H9 (cell line): Measurements from ENCODE around the gene TBPL1. TPM values are rescaled to one million over a fixed set of nuclear protein-coding genes. Genes with fewer than 3 reads are reported as not detected.

Source experiments
- DNase-seq: peaks from one replicate; pipeline ENCODE4 v3.0.0-alpha.2; 2017
- H2AFZ ChIP-seq: one replicate; pipeline ENCODE4 v1.6.1; 2013; ENCODE audit warnings: mild to moderate bottlenecking, low read length, control low read depth, moderate library complexity
- H2AK5ac ChIP-seq: 2 replicates; pipeline ENCODE4 v1.6.1; 2013; ENCODE audit warnings: low read length, control low read depth, mixed read lengths; ENCODE audit not compliant: insufficient read length
- H2BK120ac ChIP-seq: one replicate; pipeline ENCODE4 v1.6.1; 2013; ENCODE audit warnings: low read depth, mild to moderate bottlenecking, low read length, control low read depth, inconsistent platforms; ENCODE audit not compliant: poor library complexity, severe bottlenecking
- H2BK12ac ChIP-seq: 2 replicates; pipeline ENCODE4 v1.6.1; 2013; ENCODE audit warnings: low read length, control low read depth, mixed read lengths, low read depth; ENCODE audit not compliant: insufficient read length
- H2BK15ac ChIP-seq: 2 replicates; pipeline ENCODE4 v1.6.1; 2013; ENCODE audit warnings: low read depth, low read length, control low read depth
- H2BK20ac ChIP-seq: one replicate; pipeline ENCODE4 v1.6.1; 2013; ENCODE audit warnings: low read depth, mild to moderate bottlenecking, low read length, control low read depth, inconsistent platforms; ENCODE audit not compliant: poor library complexity, severe bottlenecking
- H2BK5ac ChIP-seq: 2 replicates; pipeline ENCODE4 v1.6.1; 2013; ENCODE audit warnings: low read length, control low read depth, mixed read lengths; ENCODE audit not compliant: insufficient read length
- H3K14ac ChIP-seq: 2 replicates; pipeline ENCODE4 v1.6.1; 2013; ENCODE audit warnings: low read length, control low read depth; ENCODE audit not compliant: insufficient read depth
- H3K18ac ChIP-seq: 2 replicates; pipeline ENCODE4 v1.6.1; 2013; ENCODE audit warnings: low read depth, mild to moderate bottlenecking, mixed read lengths, low read length, control low read depth; ENCODE audit not compliant: insufficient read length
- H3K23ac ChIP-seq: 2 replicates; pipeline ENCODE4 v1.6.1; 2013; ENCODE audit warnings: low read length, control low read depth, mixed read lengths, low read depth; ENCODE audit not compliant: insufficient read length
- H3K23me2 ChIP-seq: 2 replicates; pipeline ENCODE4 v1.6.1; 2013; ENCODE audit warnings: low read depth, mild to moderate bottlenecking, mixed read lengths, low read length, control low read depth; ENCODE audit not compliant: insufficient read length, poor library complexity, severe bottlenecking
- H3K27ac ChIP-seq: 2 replicates; pipeline ENCODE4 v1.5.1; 2013; ENCODE audit warnings: low read length, control low read depth, mixed read lengths, low read depth; ENCODE audit not compliant: insufficient read length
- H3K27me3 ChIP-seq: 2 replicates; pipeline ENCODE4 v1.6.1; 2013; ENCODE audit warnings: low read length, control low read depth, inconsistent platforms; ENCODE audit not compliant: insufficient read depth
- H3K4ac ChIP-seq: 2 replicates; pipeline ENCODE4 v1.6.1; 2013; ENCODE audit warnings: low read depth, mild to moderate bottlenecking, control low read depth, inconsistent platforms, low read length, moderate library complexity
- H3K4me1 ChIP-seq: 2 replicates; pipeline ENCODE4 v1.6.1; 2013; ENCODE audit warnings: low read length, control low read depth, inconsistent platforms; ENCODE audit not compliant: insufficient read depth
- H3K4me2 ChIP-seq: 2 replicates; pipeline ENCODE4 v1.6.1; 2013; ENCODE audit warnings: low read length, control low read depth, mixed read lengths; ENCODE audit not compliant: insufficient read length, insufficient read depth
- H3K56ac ChIP-seq: 2 replicates; pipeline ENCODE4 v1.6.1; 2013; ENCODE audit warnings: low read depth, mild to moderate bottlenecking, mixed read lengths, low read length, control low read depth; ENCODE audit not compliant: insufficient read length
- H3K79me1 ChIP-seq: 2 replicates; pipeline ENCODE4 v1.6.1; 2013; ENCODE audit warnings: low read depth, mild to moderate bottlenecking, moderate library complexity, low read length, control low read depth, inconsistent platforms; ENCODE audit not compliant: insufficient read depth, poor library complexity, severe bottlenecking
- H3K79me2 ChIP-seq: 2 replicates; pipeline ENCODE4 v1.6.1; 2013; ENCODE audit warnings: low read length, control low read depth, inconsistent platforms; ENCODE audit not compliant: insufficient read depth
- H3K9ac ChIP-seq: 2 replicates; pipeline ENCODE4 v1.6.1; 2013; ENCODE audit warnings: low read length, control low read depth, mixed read lengths; ENCODE audit not compliant: insufficient read length; ENCODE audit errors: extremely low read depth
- H3K9me3 ChIP-seq: one replicate; pipeline ENCODE4 v1.6.1; 2013; ENCODE audit warnings: low read depth, low read length, inconsistent platforms; ENCODE audit not compliant: control insufficient read depth
- H3T11ph ChIP-seq: one replicate; pipeline ENCODE4 v1.6.1; 2013; ENCODE audit warnings: mild to moderate bottlenecking, low read length, control low read depth, inconsistent platforms
- H4K20me1 ChIP-seq: one replicate; pipeline ENCODE4 v1.6.1; 2013; ENCODE audit not compliant: control insufficient read depth, insufficient read length, insufficient read depth
- H4K5ac ChIP-seq: 2 replicates; pipeline ENCODE4 v1.6.1; 2013; ENCODE audit warnings: low read depth, mild to moderate bottlenecking, mixed read lengths, low read length, control low read depth; ENCODE audit not compliant: insufficient read length
- H4K8ac ChIP-seq: replicated peaks from 2 replicates; pipeline ENCODE4 v1.6.1; 2013; ENCODE audit warnings: low read length, control low read depth, mixed read lengths, low read depth; ENCODE audit not compliant: insufficient read length
- H4K91ac ChIP-seq: 2 replicates; pipeline ENCODE4 v1.6.1; 2013; ENCODE audit warnings: low read depth, mild to moderate bottlenecking, moderate library complexity, mixed read lengths, low read length, control low read depth; ENCODE audit not compliant: insufficient read length
- H3K27ac Mint-ChIP-seq, 3 experiments: 2 replicates in 2 of 3; 3 replicates in 1 of 3; pipeline ENCODE4 v1.8.0; 2020 to 2021; ENCODE audit warnings: mixed read lengths in 3 of 3, mild to moderate bottlenecking in 1 of 3, moderate library complexity in 1 of 3
- H3K27me3 Mint-ChIP-seq: 2 replicates; pipeline ENCODE4 v1.8.0; 2021; ENCODE audit warnings: low read depth, mild to moderate bottlenecking, moderate library complexity, mixed read lengths
- H3K36me3 Mint-ChIP-seq, 3 experiments: 2 replicates in 2 of 3; 3 replicates in 1 of 3; pipeline ENCODE4 v1.8.0; 2020 to 2021; ENCODE audit warnings: low read depth in 3 of 3, mixed read lengths in 3 of 3; ENCODE audit not compliant: insufficient read depth in 1 of 3
- H3K4me1 Mint-ChIP-seq, 2 experiments: 2 replicates each; pipeline ENCODE4 v1.8.0; 2020; ENCODE audit warnings: mixed read lengths in 2 of 2
- H3K4me3 Mint-ChIP-seq, 2 experiments: 2 replicates in 1 of 2; 3 replicates in 1 of 2; pipeline ENCODE4 v1.8.0; 2020 to 2021; ENCODE audit warnings: mild to moderate bottlenecking in 2 of 2, mixed read lengths in 2 of 2, moderate library complexity in 1 of 2
- H3K9me3 Mint-ChIP-seq, 2 experiments: 2 replicates in 1 of 2; 3 replicates in 1 of 2; pipeline ENCODE4 v1.8.0; 2020; ENCODE audit warnings: mild to moderate bottlenecking in 2 of 2, mixed read lengths in 2 of 2, moderate library complexity in 1 of 2
- WGBS: extraction: QIAGEN DNeasy Blood & Tissue Kit; methylation state at CpG from one replicate; pipeline ENCODE4 v1.1.7; 2013; ENCODE audit warnings: missing lambda C conversion rate, low lambda C conversion rate, mixed read lengths; ENCODE audit not compliant: insufficient read length; ENCODE audit errors: extremely low coverage; 5-methylcytosine and 5-hydroxymethylcytosine counted together
- total RNA-seq: library from RNA; stranded (reverse); gene quantifications from 2 replicates; pipeline ENCODE4 v1.2.1, GENCODE V29; 2021
- TF ChIP-seq, protein P1 (sequence below): fragments of 200-600 bp; sonication (generic); conservative IDR thresholded peaks from 3 replicates; pipeline ENCODE4 v1.8.0; 2021; ENCODE audit warnings: antibody characterized with exemption, mild to moderate bottlenecking

TBPL1 gene
- total RNA-seq, 1 experiment from 2014 or later = 49.7 TPM

DNA sequence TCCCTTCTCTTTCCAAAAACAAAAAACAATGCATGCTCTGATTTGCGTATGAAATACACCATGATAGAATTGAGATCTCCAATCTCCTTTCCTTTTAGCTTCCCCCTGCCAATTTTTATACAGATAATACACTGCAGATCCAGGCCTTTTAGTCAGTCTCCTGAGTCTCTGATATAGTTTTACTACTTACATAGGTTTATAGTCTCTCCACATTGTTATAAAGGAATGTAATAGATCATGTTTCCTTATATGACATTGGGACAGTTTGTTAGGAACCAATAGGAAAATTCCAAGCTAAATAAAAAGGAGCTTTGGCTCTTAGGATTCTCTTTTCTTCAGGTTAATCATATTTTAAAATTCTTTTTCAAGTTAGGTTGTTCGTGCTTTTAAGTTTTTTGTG lies 36.5 kb downstream of the TBPL1 start:
- Histone ChIP-seq H3K4ac (no peak overlapping the region), H3K9ac (no peak overlapping the region), H3K56ac (no peak overlapping the region), H3K27ac (no peak overlapping the region), H3K23ac (no peak overlapping the region), H2BK20ac (no peak overlapping the region), H2BK15ac (no peak overlapping the region), H2BK5ac (no peak overlapping the region), H2BK120ac (no peak overlapping the region), H2AK5ac (no peak overlapping the region), H3K79me2 (no peaks in the 10 kb centered on the region), H4K91ac (no peak overlapping the region), H3K9me3 (no peaks in the 10 kb centered on the region), H4K20me1 (no peaks in the 10 kb centered on the region), H4K8ac (no peak overlapping the region), H3K23me2 (no peaks in the 10 kb centered on the region), H3K79me1 (no peaks in the 10 kb centered on the region), H2AFZ (no peak overlapping the region), H3K14ac (no peak overlapping the region), H3T11ph (no peak overlapping the region), H3K18ac (no peak overlapping the region), H2BK12ac (no peak overlapping the region), H4K5ac (no peak overlapping the region), H3K4me1 (peaks cover 7% of the 10 kb centered on the region), H3K4me2 (no peak overlapping the region), H3K27me3 (no peaks in the 10 kb centered on the region)
- WGBS = no CpG with 5 or more reads among the region's 2 CpGs
- no peak overlapping the region for H3K4me3 Mint-ChIP-seq
- TF ChIP-seq, protein P1, sequence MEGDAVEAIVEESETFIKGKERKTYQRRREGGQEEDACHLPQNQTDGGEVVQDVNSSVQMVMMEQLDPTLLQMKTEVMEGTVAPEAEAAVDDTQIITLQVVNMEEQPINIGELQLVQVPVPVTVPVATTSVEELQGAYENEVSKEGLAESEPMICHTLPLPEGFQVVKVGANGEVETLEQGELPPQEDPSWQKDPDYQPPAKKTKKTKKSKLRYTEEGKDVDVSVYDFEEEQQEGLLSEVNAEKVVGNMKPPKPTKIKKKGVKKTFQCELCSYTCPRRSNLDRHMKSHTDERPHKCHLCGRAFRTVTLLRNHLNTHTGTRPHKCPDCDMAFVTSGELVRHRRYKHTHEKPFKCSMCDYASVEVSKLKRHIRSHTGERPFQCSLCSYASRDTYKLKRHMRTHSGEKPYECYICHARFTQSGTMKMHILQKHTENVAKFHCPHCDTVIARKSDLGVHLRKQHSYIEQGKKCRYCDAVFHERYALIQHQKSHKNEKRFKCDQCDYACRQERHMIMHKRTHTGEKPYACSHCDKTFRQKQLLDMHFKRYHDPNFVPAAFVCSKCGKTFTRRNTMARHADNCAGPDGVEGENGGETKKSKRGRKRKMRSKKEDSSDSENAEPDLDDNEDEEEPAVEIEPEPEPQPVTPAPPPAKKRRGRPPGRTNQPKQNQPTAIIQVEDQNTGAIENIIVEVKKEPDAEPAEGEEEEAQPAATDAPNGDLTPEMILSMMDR = no peak
- H3K4me1 Mint-ChIP-seq = peaks cover 14 to 18% of the 10 kb centered on the region in 2 experiments; a peak in 3 of 4 replicates
- H3K9me3 Mint-ChIP-seq = no peaks in the 10 kb centered on the region
- no peaks in the 10 kb centered on the region for H3K27me3 Mint-ChIP-seq
- peaks cover 2 to 21% (median 12%) of the 10 kb centered on the region in 3 experiments; a peak in 6 of 7 replicates for H3K36me3 Mint-ChIP-seq
- peak overlapping the region in 1 of 3 experiments; percentile 15; a peak in 2 of 7 replicates for H3K27ac Mint-ChIP-seq
- no peak for DNase-seq
